Stimulated activated effector memory CD8-positive, alpha-beta T cell treated with anti-CD3 and anti-CD28 coated beads, Interleukin-12 subunit alpha, Interleukin-12 subunit beta, amount 100 ng/mL, for 72 hours (primary cell): ENCODE measurements around the gene ARHGEF6.

Experiments
- ATAC-seq: fragments of 150-1000 bp; cut with Tn5 transposase; 2 replicates; pipeline ENCODE4 v1.10.0; 2021
- DNase-seq, 2 donors: peaks; one replicate each; pipeline ENCODE4 v3.0.0; 2021 to 2022; ENCODE audit warnings: low spot score in 2 of 2
- H3K27ac Mint-ChIP-seq: one replicate; pipeline ENCODE4 v1.8.0; 2022; ENCODE audit warnings: mild to moderate bottlenecking, mixed read lengths
- H3K36me3 Mint-ChIP-seq: one replicate; pipeline ENCODE4 v1.8.0; 2022; ENCODE audit warnings: mild to moderate bottlenecking, mixed read lengths
- H3K4me1 Mint-ChIP-seq: one replicate; pipeline ENCODE4 v1.8.0; 2022; ENCODE audit warnings: mixed read lengths
- H3K4me3 Mint-ChIP-seq: one replicate; pipeline ENCODE4 v1.8.0; 2022; ENCODE audit warnings: mild to moderate bottlenecking, mixed read lengths
- H3K9me3 Mint-ChIP-seq: one replicate; pipeline ENCODE4 v1.8.0; 2022; ENCODE audit warnings: mixed read lengths

The ARHGEF6 gene

DNA sequence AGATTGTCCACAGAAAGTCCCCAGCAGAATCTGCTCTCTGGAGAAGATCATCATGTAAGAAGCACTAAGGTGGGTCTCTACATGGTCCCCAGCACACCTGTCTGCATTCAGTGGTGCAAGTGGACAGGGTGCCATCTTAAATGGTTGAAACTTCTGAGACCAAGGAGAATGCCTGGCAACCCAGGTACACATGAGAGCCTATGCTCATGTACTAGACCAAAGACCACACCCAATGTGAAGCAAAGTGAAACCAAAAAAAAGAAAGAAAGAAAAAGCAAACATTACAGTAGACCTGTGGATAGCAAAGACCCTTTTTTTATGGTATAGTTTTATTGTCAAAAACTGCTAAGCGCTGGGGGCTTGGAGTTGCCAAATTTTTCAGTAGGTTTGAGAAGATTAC, 117.8 kb downstream of the ARHGEF6 start:
- H3K4me1 Mint-ChIP-seq: peaks cover 38% of the 10 kb centered on the region

DNA sequence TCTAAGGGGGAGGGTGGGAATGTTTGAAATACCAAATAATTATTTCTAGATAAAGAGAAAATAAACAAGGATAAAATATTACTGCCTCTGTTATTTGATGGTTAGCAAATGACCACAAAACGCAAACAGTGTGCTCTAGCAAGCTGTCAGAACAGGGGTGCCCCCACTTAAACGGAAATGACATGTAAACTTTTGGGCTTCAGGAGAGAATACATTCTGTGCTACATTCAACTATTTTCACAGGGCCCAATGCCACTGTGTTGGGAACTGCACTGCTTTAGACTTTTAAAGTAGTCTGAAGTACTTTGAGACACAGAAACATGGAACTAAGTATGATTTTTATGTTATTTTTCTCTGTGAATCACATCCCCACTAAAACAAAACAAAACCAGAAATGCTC, 118.6 kb downstream of the ARHGEF6 start:
- H3K9me3 Mint-ChIP-seq: peaks cover 3% of the 10 kb centered on the region
- DNase-seq: no peak
- H3K36me3 Mint-ChIP-seq: peaks cover 60% of the 10 kb centered on the region
- ATAC-seq: no peak
- H3K4me3 Mint-ChIP-seq: no peak overlapping the region
- H3K27ac Mint-ChIP-seq: peak overlapping the region; percentile 54
- H3K4me1 Mint-ChIP-seq: peaks cover 36% of the 10 kb centered on the region

More for the DNA sequence above, 117.8 kb downstream of the ARHGEF6 start:
- DNase-seq: no peak
- Mint-ChIP-seq H3K4me3 (no peak overlapping the region), H3K36me3 (peaks cover 61% of the 10 kb centered on the region), H3K27ac (no peak overlapping the region), H3K9me3 (peaks cover 3% of the 10 kb centered on the region)
- no peak for ATAC-seq

- no peak overlapping the region for H3K4me3 Mint-ChIP-seq
- DNase-seq (no peak), ATAC-seq (no peak)
- peaks cover 3% of the 10 kb centered on the region for H3K9me3 Mint-ChIP-seq
- H3K36me3 Mint-ChIP-seq: peaks cover 58% of the 10 kb centered on the region
- H3K27ac Mint-ChIP-seq: peak overlapping the region; percentile 55
- H3K4me1 Mint-ChIP-seq: peaks cover 37% of the 10 kb centered on the region
Observed at GRCh38 chrX:136660896-136661295, 119.8 kb downstream of the ARHGEF6 start.

GRCh38 chrX:136659174-136659573, 121.6 kb downstream of the ARHGEF6 start:
- Mint-ChIP-seq H3K4me1 (peaks cover 39% of the 10 kb centered on the region), H3K4me3 (no peak overlapping the region), H3K36me3 (peaks cover 65% of the 10 kb centered on the region), H3K27ac (peak overlapping the region; percentile 13), H3K9me3 (no peaks in the 10 kb centered on the region)
- DNase-seq: no peak
- ATAC-seq: peak; percentile 72

- Mint-ChIP-seq H3K9me3 (no peaks in the 10 kb centered on the region), H3K27ac (peak overlapping the region; percentile 34), H3K4me1 (peaks cover 31% of the 10 kb centered on the region), H3K36me3 (peaks cover 66% of the 10 kb centered on the region), H3K4me3 (peak overlapping the region; percentile 9)
- ATAC-seq: no peak
- no peak for DNase-seq
Observed at GRCh38 chrX:136658151-136658550, 122.6 kb downstream of the ARHGEF6 start.

DNA sequence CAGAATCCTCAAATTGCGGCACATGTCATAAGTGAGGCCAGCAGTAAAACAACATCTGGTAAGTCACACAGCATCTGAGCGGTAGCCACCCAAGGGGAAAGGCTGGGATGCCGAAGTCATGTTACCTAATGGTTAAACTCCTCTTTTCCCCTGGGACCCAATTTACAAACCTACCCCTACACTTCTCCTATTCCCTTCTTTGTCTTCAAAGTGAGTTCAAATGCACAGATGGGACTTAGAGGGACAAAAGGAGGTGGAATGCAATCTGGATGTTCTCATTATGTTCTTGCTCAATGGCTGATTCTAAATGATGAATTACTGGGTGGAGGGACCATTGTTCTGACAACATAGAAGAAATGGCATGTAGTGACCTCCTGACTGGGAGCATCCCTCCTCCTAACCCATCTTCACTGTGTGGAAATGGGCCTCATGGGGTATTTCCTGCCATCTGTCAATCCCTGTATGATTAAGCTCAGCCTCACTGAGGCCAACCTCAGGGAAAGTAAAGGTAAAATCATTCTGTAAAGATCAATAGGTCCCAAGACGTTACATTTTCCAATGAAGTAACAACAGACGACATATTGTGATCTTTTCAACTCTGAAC, 124.3 kb downstream of the ARHGEF6 start:
- Mint-ChIP-seq H3K4me1 (peaks cover 36% of the 10 kb centered on the region), H3K27ac (peak overlapping the region; percentile 43), H3K9me3 (no peaks in the 10 kb centered on the region), H3K4me3 (peak overlapping the region; percentile 9), H3K36me3 (peaks cover 83% of the 10 kb centered on the region)
- DNase-seq: no peak
- ATAC-seq: no peak

DNA sequence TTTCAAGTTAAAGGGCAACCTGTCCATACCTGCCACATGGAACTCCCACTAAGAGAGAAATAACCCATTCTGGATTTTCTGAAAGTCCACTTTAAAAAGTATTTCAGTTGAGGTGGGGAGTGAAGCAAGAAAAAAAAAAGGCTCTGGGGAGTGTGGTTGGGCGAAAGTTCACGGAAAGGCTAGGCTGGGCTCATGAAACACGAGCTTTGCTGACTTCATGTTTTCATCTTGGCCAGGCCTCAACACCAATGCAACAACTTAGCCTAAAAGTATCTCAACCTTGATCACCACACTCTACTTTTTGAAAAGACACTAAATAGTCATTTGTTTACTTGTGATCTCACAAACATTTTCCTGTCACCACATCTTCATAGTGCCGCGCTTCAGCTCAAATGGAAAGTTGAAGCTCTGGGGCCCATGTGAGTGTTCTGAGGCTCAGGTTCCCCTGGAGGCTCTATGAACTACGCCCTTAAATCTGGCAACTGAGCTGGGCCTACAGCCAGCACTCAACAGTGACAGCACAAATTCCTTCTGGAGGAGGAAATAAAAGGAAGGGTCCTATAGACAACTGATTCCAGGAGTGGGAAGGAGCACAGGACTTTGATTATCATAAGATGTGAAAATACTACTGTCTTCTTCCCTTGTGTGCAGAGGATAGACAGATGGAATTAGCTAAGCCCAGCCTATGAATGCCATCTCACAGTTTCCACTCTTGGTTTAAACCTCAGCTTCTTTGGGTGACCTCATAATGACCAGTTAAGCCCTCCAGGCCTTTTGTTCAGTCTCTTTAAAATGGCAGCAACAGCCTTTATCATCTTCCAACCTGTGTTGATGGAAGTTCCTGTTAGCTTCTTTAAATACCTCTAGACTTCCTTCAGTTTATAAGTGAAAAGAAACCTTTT, 127.7 kb downstream of the ARHGEF6 start:
- peaks cover 79% of the 10 kb centered on the region for H3K36me3 Mint-ChIP-seq
- peak overlapping the region; percentile 89 for H3K27ac Mint-ChIP-seq
- H3K4me3 Mint-ChIP-seq: peak overlapping the region; percentile 73
- peaks cover 29% of the 10 kb centered on the region for H3K4me1 Mint-ChIP-seq
- DNase-seq: no peak
- peak; percentile 85 for ATAC-seq
- no peaks in the 10 kb centered on the region for H3K9me3 Mint-ChIP-seq

- Mint-ChIP-seq H3K27ac (peak overlapping the region; percentile 82), H3K36me3 (peaks cover 60% of the 10 kb centered on the region), H3K9me3 (no peaks in the 10 kb centered on the region), H3K4me3 (peak overlapping the region; percentile 73), H3K4me1 (peaks cover 26% of the 10 kb centered on the region)
- no peak for DNase-seq
- no peak for ATAC-seq
Observed at GRCh38 chrX:136650811-136651210, 129.9 kb downstream of the ARHGEF6 start.

DNA sequence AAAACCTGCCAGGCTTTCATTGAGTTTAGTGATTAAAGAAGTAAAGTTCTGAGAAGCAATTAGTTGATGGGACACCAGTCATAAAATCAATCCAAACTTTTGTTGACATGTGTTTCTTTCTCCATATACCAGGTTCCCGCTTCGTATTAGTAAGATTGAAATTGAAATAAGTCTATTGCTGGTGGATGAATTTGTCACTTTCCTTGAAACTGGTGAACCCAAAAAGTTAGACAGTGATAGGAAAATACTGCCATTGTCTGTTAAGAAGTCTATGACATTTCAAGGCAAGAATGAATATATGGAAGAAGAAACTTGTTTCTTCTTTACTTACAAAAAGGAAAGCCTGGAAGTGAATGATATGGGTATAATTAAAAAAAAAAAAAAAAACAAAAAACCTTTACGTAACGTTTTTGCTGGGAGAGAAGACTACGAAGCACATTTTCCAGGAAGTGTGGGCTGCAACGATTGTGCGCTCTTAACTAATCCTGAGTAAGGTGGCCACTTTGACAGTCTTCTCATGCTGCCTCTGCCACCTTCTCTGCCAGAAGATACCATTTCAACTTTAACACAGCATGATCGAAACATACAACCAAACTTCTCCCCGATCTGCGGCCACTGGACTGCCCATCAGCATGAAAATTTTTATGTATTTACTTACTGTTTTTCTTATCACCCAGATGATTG, 132.9 kb downstream of the ARHGEF6 start, which contains the start of gene CD40LG:
Gene CD40LG (plus strand): TSS at position 482 of the 684 bp plus-strand sequence. CDS start 91 bp downstream, at position 573.
- DNase-seq (no peak), ATAC-seq (peak; percentile 53)
- Mint-ChIP-seq H3K9me3 (no peaks in the 10 kb centered on the region), H3K4me3 (peak within 1 kb of the TSS; percentile 73), H3K4me1 (peaks cover 32% of the 10 kb centered on the region), H3K27ac (peak within 1 kb of the TSS; percentile 82), H3K36me3 (peaks cover 32% of the 10 kb centered on the region)

- peaks cover 21% of the 10 kb centered on the region for H3K36me3 Mint-ChIP-seq
- H3K9me3 Mint-ChIP-seq: no peaks in the 10 kb centered on the region
- H3K27ac Mint-ChIP-seq: no peak overlapping the region
- ATAC-seq (peak; percentile 82), DNase-seq (no peak)
- H3K4me1 Mint-ChIP-seq: peaks cover 37% of the 10 kb centered on the region
- peak overlapping the region; percentile 73 for H3K4me3 Mint-ChIP-seq
Observed at GRCh38 chrX:136646602-136647239, 134.0 kb downstream of the ARHGEF6 start.

- Mint-ChIP-seq H3K9me3 (no peaks in the 10 kb centered on the region), H3K36me3 (peaks cover 8% of the 10 kb centered on the region), H3K4me3 (peak overlapping the region; percentile 72), H3K27ac (peak overlapping the region; percentile 24), H3K4me1 (peaks cover 63% of the 10 kb centered on the region)
- ATAC-seq (peak; percentile 39), DNase-seq (no peak)
Observed at GRCh38 chrX:136643243-136643642, 137.5 kb downstream of the ARHGEF6 start.

DNA sequence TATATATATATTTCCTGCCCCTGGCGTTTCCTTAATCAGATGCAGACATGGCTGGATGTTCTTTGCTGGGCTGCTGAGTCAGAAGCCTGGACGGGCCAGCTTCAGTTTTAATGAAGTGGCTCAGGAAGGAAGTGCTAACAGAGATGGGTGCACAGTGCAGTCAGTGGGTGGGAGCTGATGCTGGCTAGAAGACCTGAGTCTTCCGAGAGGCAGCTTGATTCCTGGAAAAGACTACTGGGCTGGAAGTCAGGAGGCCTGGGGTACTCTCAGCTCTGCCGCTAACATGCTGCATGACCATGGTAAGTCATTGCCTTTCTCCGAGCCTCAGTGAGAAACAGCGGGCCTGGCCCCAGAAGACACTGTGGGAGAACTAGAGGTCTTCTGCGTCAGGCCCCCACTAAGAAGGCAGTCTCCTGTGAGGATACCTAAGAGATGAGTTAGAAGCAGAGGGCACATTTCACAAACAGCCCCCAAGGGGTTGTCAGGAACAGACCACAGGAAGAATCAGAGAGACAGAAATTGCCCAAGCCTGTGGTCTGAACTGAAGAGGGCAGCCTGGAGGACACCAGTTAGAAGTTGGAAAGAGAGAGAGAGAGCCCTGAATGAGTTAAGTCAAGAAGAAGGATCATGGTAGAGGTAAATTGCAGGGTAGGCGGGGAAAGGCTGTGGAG, 141.1 kb downstream of the ARHGEF6 start:
- peak in 1 of 2 donors; percentile 49 for DNase-seq
- H3K4me1 Mint-ChIP-seq: peaks cover 71% of the 10 kb centered on the region
- peak overlapping the region; percentile 78 for H3K27ac Mint-ChIP-seq
- H3K9me3 Mint-ChIP-seq: no peaks in the 10 kb centered on the region
- ATAC-seq: peak; percentile 66
- H3K36me3 Mint-ChIP-seq: peaks cover 22% of the 10 kb centered on the region
- H3K4me3 Mint-ChIP-seq: peak overlapping the region; percentile 72

DNA sequence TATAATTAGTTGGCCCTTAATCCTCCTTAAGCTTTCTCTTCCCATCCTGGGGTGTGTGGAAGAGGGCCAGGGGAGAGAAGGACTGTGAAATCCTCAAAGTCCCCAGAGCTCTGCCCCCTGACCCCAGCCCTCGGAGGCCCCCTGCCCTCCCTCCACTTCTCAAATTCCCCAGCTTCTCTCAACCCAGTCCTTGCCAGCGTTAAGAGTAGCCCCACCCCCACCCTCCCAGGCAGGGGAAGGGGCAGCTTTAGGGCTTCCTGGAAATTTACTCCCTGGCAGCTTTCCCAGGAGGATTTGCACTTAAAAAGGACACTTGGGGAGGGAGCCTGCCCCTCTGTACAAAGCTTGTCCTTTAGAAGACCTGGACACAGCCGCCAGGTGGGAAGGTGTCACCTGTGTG, 144.6 kb downstream of the ARHGEF6 start:
- Mint-ChIP-seq H3K36me3 (peaks cover 22% of the 10 kb centered on the region), H3K27ac (peak overlapping the region; percentile 55), H3K4me3 (peak overlapping the region; percentile 46), H3K9me3 (no peaks in the 10 kb centered on the region), H3K4me1 (peaks cover 62% of the 10 kb centered on the region)
- DNase-seq (no peak), ATAC-seq (no peak)

- peak overlapping the region; percentile 55 for H3K27ac Mint-ChIP-seq
- H3K9me3 Mint-ChIP-seq: no peaks in the 10 kb centered on the region
- peak overlapping the region; percentile 46 for H3K4me3 Mint-ChIP-seq
- peak in 1 of 2 donors; percentile 52 for DNase-seq
- peak; percentile 83 for ATAC-seq
- H3K36me3 Mint-ChIP-seq: peaks cover 22% of the 10 kb centered on the region
- H3K4me1 Mint-ChIP-seq: peaks cover 64% of the 10 kb centered on the region
Observed at GRCh38 chrX:136635235-136635634, 145.5 kb downstream of the ARHGEF6 start.
